Measurements from ENCODE around the gene UBE2Z.

DNA sequence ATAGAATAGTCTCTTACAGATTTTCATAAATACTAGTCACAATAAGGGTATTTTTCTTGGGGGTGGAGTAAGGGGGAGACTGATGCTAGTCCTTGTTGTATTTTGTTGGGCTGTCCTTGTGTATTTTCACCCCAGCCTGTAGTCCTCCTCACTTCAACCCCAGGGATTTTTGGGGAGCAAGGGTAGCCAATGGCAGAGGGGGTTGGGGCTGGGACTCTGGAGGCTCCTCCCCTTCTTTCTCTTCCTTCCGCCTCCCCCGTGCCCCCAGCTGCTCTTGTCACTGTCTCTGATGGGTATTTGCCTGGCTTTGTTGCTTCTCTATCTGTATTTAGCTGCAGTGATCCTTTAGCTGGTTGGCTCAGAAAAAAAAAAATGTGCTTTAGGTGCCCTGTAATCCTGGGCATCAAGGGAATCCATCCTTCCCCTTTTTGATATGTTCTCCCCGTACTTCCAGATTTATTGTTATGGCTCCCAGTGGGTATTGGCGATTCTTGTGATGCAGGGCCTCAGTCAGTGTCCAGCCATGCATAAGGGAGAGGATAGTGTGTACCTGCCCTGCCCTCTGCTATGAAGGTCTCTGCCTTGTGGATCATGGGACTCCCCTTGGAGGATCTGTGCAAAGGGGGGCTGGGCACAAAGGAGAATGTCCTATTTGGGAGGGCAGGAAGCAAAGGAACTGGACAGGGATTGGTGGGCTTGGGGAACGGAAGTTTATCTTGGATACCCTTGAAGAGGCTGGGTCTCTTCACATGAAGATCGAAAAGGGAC, 20.0 kb downstream of the UBE2Z start:
- TF ChIP-seq, protein P1, sequence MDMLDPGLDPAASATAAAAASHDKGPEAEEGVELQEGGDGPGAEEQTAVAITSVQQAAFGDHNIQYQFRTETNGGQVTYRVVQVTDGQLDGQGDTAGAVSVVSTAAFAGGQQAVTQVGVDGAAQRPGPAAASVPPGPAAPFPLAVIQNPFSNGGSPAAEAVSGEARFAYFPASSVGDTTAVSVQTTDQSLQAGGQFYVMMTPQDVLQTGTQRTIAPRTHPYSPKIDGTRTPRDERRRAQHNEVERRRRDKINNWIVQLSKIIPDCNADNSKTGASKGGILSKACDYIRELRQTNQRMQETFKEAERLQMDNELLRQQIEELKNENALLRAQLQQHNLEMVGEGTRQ (IDR thresholded peaks at IDR 0.05; ENCODE audit: low read depth, low read length), result no peak
- TF ChIP-seq, protein P2, sequence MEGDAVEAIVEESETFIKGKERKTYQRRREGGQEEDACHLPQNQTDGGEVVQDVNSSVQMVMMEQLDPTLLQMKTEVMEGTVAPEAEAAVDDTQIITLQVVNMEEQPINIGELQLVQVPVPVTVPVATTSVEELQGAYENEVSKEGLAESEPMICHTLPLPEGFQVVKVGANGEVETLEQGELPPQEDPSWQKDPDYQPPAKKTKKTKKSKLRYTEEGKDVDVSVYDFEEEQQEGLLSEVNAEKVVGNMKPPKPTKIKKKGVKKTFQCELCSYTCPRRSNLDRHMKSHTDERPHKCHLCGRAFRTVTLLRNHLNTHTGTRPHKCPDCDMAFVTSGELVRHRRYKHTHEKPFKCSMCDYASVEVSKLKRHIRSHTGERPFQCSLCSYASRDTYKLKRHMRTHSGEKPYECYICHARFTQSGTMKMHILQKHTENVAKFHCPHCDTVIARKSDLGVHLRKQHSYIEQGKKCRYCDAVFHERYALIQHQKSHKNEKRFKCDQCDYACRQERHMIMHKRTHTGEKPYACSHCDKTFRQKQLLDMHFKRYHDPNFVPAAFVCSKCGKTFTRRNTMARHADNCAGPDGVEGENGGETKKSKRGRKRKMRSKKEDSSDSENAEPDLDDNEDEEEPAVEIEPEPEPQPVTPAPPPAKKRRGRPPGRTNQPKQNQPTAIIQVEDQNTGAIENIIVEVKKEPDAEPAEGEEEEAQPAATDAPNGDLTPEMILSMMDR (conservative IDR thresholded peaks at IDR 0.05; ENCODE audit: low read depth, low read length), result no peak
- TF ChIP-seq POLR2A (IDR thresholded peaks at IDR 0.05; ENCODE audit: low read depth, low read length) (no peak), RAD21 (IDR thresholded peaks at IDR 0.05; ENCODE audit: low read length) (no peak), MAZ (IDR thresholded peaks at IDR 0.05; ENCODE audit: borderline replicate concordance, low read depth, low read length) (no peak), BHLHE40 (IDR thresholded peaks at IDR 0.05; ENCODE audit: low read depth, low read length) (no peak), MXI1 (IDR thresholded peaks at IDR 0.05; ENCODE audit: borderline replicate concordance, low read depth, low read length) (no peak), RFX5 (IDR thresholded peaks at IDR 0.05; ENCODE audit: low read depth, low read length) (no peak), CHD1 (IDR thresholded peaks at IDR 0.05; ENCODE audit: low read depth, low read length) (no peak), SMC3 (IDR thresholded peaks at IDR 0.05; ENCODE audit: low read depth, low read length) (no peak), RCOR1 (IDR thresholded peaks at IDR 0.05; ENCODE audit: insufficient replicate concordance, low read length) (no peak)

Data from IMR-90 (cell line).